Cerebellar nuclear complex (tissue), 1 donor: ENCODE results near the gene SPHK2.

Experiments used
- DNase-seq, 2 experiments: peaks; one replicate each; lab custom pipeline; 2025; lab: John Stamatoyannopoulos, UW

SPHK2 gene

GRCh38 chr19:48606463-48607358, 12.6 kb upstream of the SPHK2 start, which contains the start of gene SPACA4:
Gene SPACA4, plus strand, starts transcription at chr19:48606742. Its CDS starts 237 bp downstream, at chr19:48606979.
- DNase-seq, result no peak

DNA sequence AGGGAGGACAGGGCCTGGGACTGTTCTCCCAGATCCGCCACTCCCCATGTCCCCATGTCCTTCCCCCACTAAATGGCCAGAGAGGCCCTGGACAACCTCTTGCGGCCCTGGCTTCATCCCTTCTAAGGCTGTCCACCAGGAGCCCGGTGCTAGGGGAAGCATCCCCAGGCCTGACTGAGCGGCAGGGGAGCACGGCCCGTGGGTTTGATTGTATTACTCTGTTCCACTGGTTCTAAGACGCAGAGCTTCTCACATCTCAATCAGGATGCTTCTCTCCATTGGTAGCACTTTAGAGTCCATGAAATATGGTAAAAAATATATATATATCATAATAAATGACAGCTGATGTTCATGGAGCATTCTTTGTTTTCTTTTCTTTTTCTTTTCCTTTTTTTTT, 11.9 kb upstream of the SPHK2 start:
- no peak for DNase-seq

- no peak for DNase-seq
Measured at GRCh38 chr19:48608798-48609263, 10.5 kb upstream of the SPHK2 start.

- DNase-seq, result no peak
Measured at GRCh38 chr19:48609571-48610108, 9.7 kb upstream of the SPHK2 start.

- no peak for DNase-seq
Measured at GRCh38 chr19:48611872-48612271, 7.4 kb upstream of the SPHK2 start.

- no peak for DNase-seq
Measured at GRCh38 chr19:48613024-48613851, 6.1 kb upstream of the SPHK2 start.

DNA sequence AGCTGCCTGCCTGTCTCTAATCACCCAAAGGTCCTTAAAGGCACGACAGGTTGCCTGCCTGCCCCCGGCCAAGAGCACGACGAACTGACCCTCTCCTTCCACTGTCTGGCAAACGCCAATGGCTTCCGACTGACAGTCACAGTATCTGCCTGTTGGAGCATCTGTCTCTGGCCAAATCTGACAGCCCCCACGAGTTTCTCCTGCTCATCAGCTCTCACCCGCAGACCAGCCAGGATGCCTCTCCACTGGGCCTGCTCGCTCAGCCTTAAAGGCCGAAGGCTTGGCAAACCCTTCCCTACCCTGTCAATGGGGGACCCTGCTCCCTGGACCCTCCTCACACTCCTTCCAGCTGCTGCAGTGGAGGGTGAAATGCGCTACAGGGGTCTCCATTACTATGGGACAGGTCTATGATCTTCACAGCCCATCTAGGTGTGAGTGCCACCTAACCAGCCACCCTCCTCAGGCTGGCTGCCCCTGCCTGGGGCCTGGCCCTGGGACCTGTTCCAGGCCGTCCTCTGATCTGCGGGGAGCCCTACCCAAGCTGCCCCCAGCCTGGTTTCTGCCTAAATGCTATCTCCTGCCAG, 5.4 kb upstream of the SPHK2 start:
- DNase-seq, result no peak

DNA sequence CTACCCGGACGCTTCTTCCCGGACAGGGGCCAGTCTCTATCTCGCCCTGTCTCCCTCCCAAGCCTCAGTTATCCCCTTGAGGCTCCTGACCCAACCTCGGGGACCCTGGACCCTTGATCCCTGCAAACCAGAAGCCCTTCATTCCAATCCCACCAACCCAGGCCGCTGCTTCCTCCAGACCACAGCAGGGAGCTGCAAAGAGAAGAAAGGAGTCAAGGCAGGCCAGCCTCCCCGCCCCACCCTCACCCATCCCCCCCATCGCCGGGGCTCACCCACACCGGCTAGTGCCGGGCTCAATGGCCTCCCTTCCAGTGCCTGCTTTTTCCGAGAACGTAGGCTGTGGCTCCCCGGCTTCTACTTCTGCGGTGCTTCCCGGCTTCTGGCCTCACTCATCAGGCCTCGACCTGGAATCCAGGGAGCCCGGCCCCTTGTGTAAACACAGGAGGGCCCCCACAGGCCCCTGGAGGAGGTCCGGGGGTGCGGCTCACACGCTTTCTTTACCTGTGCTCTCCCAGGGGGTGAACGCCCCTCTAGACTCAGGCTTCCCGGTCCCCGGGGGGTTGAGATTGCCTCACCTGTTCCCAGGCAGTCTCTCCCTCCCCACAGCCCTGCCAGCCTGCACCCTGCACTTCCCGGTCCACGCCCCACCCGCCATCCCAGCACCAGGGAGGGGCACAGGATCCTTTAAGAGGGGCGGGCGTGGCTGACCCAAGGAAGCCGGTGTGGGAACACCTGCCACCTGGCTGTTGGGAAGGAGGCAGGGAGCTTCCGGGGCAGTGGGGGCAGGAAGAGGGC, 4.7 kb upstream of the SPHK2 start, which contains the start of gene FAM83E:
TSS of gene FAM83E (minus strand) at position 641 of the 795 bp plus-strand sequence. CDS start 1,704 bp downstream, outside the sequence.
- DNase-seq, result no peak

DNA sequence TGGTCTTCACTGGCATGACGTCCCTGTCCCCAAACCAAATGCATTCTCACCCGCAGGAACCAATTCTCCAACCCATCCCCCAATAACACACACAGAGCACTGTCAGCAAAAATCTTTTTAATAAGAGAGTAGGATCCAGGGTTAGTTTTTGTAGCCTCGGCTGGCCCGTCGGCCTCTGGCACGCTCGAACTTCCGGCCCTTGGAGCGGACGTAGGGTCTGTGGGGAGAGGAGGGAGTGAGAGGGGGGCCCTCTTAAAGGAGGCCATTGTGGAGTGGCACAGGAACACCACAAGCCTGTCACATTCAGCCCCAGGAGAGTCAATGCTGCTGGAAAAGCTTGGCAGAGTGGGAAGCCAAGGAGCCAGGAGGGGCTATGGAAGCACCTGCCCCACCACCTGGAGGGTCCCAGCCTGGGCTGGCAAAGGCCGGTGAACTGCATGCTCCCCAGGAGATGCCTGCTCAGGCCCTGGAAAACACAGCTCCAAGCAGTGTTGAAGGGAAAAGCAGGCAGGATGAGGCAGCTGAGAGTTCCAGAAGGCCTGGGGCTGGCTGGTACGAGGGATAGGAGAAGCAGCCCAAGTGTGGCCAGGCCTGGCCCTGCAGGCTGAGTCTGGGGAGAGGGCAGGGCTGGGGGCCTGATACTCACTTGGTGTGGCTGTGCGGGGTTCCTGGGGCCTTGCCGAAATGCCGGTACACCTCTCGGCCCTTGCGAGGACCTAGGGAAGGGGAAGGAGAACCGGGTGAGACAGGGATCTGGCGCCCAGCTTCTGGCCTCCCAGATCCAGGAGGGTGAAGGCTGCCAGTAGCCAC, 3.9 kb upstream of the SPHK2 start:
- DNase-seq, result no peak

- DNase-seq, result no peak
Measured at GRCh38 chr19:48616041-48616436, 3.3 kb upstream of the SPHK2 start.

- no peak for DNase-seq
Measured at GRCh38 chr19:48616491-48617056, 2.7 kb upstream of the SPHK2 start.

GRCh38 chr19:48617146-48617937, 2.0 kb upstream of the SPHK2 start:
- no peak for DNase-seq

DNA sequence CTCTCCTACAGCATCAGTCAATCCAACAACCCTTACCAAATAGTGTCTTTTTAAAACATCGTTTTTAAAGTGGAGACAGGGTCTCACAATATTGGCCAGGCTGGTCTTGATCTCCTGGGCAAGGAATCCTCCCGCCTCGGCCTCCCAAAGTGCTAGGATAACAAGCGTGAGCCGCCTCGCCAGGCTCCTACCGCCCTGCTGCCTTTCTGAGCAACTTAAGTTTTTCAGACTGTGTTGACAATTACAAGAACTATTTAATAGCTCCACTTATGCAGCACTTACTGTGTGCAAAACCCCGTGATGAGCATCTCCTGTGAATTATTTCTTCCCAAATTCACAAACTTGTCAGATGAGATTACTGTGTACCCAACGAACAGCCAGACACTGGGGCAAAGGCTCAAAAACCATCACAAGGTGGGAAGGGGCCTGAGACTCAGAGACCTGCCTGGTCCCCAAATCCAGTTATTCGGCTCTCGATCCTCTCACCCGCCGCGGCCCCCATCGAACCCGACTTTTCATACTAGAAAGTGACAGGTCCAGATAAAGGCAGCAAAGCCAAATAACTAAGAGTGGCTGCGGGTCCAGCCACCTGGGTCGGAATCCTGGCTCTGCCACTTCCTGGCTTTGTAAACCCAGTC, 909 bp upstream of the SPHK2 start:
- DNase-seq, result no peak

- DNase-seq, result no peak
Measured at GRCh38 chr19:48619692-48620585, 633 bp downstream of the SPHK2 start.

GRCh38 chr19:48623556-48624066, 4.3 kb downstream of the SPHK2 start:
- no peak for DNase-seq

DNA sequence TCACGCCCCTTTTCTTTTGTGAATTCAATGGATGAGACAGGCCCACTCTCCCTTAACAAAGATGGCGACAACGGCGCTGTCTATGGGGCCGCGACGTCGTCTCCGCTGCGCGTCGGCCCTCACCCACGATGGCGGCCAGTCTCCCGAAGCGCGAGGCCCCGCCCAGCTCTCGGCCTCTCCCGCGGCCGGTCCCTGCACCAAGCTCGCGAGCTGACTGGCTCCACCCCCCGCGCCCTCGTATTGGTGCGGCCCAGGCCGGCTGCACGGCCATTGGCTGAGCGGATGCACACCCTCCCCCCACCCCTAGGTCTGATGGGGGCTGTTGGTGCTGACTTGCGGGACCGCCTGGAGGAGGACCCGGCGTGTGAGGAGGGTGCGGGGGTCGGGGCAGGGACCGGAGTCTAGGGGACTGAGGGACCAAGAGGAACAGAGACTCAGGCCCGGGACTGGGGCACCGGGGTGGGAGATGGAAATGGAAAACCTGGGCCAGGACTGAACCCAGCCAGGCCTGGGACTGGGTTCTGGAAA, 4.8 kb downstream of the SPHK2 start:
- DNase-seq, result peak; percentile 79 to 94
